Upper lobe of left lung (tissue), 6 donors: ENCODE results near the gene PRELID1. TPM values are rescaled to one million over a fixed set of nuclear protein-coding genes. Genes with fewer than 3 reads are reported as not detected.
A peak's percentile ranks its signal among the peaks of the same experiment; 100 is the strongest.

Experiments
- ATAC-seq, 2 donors: fragments of 200-7000 bp; cut with Tn5 transposase; one replicate each; pipeline ENCODE4 v1.9.1; 2022; ENCODE audit warnings: mild to moderate bottlenecking in 2 of 2, moderate library complexity in 2 of 2; ENCODE audit not compliant: low FRiP score in 2 of 2
- DNase-seq, 2 donors: peaks; one replicate each; pipeline ENCODE4 v3.0.0-alpha.2; 2019 to 2020
- H3K27ac ChIP-seq, 4 donors: fragments of 200-600 bp; sonication (generic); one replicate each; pipeline ENCODE4 v1.5.1; 2016 to 2019
- H3K27me3 ChIP-seq, 4 donors: fragments of 200-600 bp; sonication (generic); one replicate each; pipeline ENCODE4 v1.5.1; 2017 to 2019
- H3K36me3 ChIP-seq, 4 donors: fragments of 200-600 bp; sonication (generic); one replicate each; pipeline ENCODE4 v1.5.1; 2016 to 2019
- H3K4me1 ChIP-seq, 4 donors: fragments of 200-600 bp; sonication (generic); one replicate each; pipeline ENCODE4 v1.5.1; 2018 to 2019
- H3K4me3 ChIP-seq, 4 donors: fragments of 200-600 bp; sonication (generic); one replicate each; pipeline ENCODE4 v1.5.1; 2017 to 2019; ENCODE audit warnings: mild to moderate bottlenecking in 2 of 4, moderate library complexity in 1 of 4
- H3K9me3 ChIP-seq, 4 donors: fragments of 200-600 bp; sonication (generic); one replicate each; pipeline ENCODE4 v1.5.1; 2018 to 2019
- CTCF ChIP-seq, 6 experiments: fragments of 450-650 bp in 4 of 6; fragments of 200-600 bp in 2 of 6; sonication (generic) in 2 of 6; IDR thresholded peaks; one replicate each; pipeline ENCODE4 v1.5.1; 2016 to 2019; ENCODE audit warnings: antibody characterized with exemption in 6 of 6
- EP300 ChIP-seq, 4 donors: sonication (generic); formaldehyde crosslinking; IDR thresholded peaks; one replicate each; pipeline ENCODE4 v1.5.1; 2017; ENCODE audit warnings: antibody characterized with exemption in 4 of 4, control low read depth in 2 of 4
- POLR2A ChIP-seq, 4 donors: fragments of 450-650 bp; IDR thresholded peaks; one replicate each; pipeline ENCODE4 v1.5.1; 2016 to 2017; ENCODE audit warnings: antibody characterized with exemption in 4 of 4, mild to moderate bottlenecking in 2 of 4
- POLR2AphosphoS5 ChIP-seq, 2 donors: sonication (generic); formaldehyde crosslinking; IDR thresholded peaks; one replicate each; pipeline ENCODE4 v1.5.1; 2017; ENCODE audit warnings: antibody characterized with exemption in 2 of 2
- WGBS, 2 donors: methylation state at CpG; one replicate each; pipeline ENCODE4 v1.1.5; 2017 to 2018; 5-methylcytosine and 5-hydroxymethylcytosine counted together
- total RNA-seq, 6 donors: library from RNA; depleted of rRNA in 4 of 6; stranded (reverse); fragments of >200 nt in 4 of 6; gene quantifications; one replicate each; pipeline versions ENCODE4 v1.1.0 to v1.2.1, GENCODE V29; 2016 to 2021
- donor health status: DM: no; HTN: no; CAD: no; lungs with moderate emphysema.
- donor health status: DM: no; HTN: yes; CAD: no; lungs with severe emphysema.

The PRELID1 gene
- total RNA-seq, 6 donors from 2014 or later = 45.1 to 132 (median 86.8) TPM

GRCh38 chr5:177300951-177301350 lies 2.6 kb upstream of the PRELID1 start:
- H3K27me3 ChIP-seq = no peaks in the 10 kb centered on the region
- no peak overlapping the region for H3K4me3 ChIP-seq
- DNase-seq (no peak), ATAC-seq (no peak)
- peak overlapping the region; percentile 76 to 92 (median 90) for H3K27ac ChIP-seq
- no peaks in the 10 kb centered on the region for H3K9me3 ChIP-seq
- WGBS, 2 donors = 74 to 86% methylated on average over 2 of the region's 2 CpGs
- peaks cover 59 to 80% (median 72%) of the 10 kb centered on the region in 4 donors for H3K4me1 ChIP-seq
- TF ChIP-seq EP300 (IDR thresholded peaks at IDR 0.05) (no peak), CTCF (IDR thresholded peaks at IDR 0.05) (no peak), POLR2A (IDR thresholded peaks at IDR 0.05) (no peak), POLR2AphosphoS5 (IDR thresholded peaks at IDR 0.05) (no peak)
- peaks cover 0 to 32% (median 5%) of the 10 kb centered on the region in 4 donors for H3K36me3 ChIP-seq

GRCh38 chr5:177301503-177302165 lies 2.0 kb upstream of the PRELID1 start:
- no peak for TF ChIP-seq CTCF (IDR thresholded peaks at IDR 0.05)
- TF ChIP-seq POLR2AphosphoS5 (IDR thresholded peaks at IDR 0.05) = peak in 1 of 2 donors; percentile 35
- Histone ChIP-seq H3K36me3 (peaks cover 0 to 39% (median 11%) of the 10 kb centered on the region in 4 donors), H3K9me3 (no peaks in the 10 kb centered on the region), H3K4me1 (peaks cover 55 to 78% (median 68%) of the 10 kb centered on the region in 4 donors), H3K27me3 (no peaks in the 10 kb centered on the region), H3K27ac (peak overlapping the region; percentile 76 to 92 (median 90)), H3K4me3 (peak overlapping the region in 1 of 4 donors; percentile 96)
- ATAC-seq = peak in 1 of 2 donors; percentile 38
- WGBS, 2 donors = 53 to 58% methylated on average over 7 of the region's 7 CpGs
- DNase-seq = peak in 1 of 2 donors; percentile 85

- Histone ChIP-seq H3K36me3 (peaks cover 0 to 46% (median 19%) of the 10 kb centered on the region in 4 donors), H3K4me1 (peaks cover 53 to 79% (median 70%) of the 10 kb centered on the region in 4 donors), H3K27me3 (no peaks in the 10 kb centered on the region), H3K27ac (peak overlapping the region; percentile 89 to 92 (median 92)), H3K9me3 (no peaks in the 10 kb centered on the region), H3K4me3 (peak overlapping the region; percentile 93 to 99 (median 96))
- 44 to 78% methylated on average over 10 to 20 of the region's 24 CpGs for WGBS, 2 donors
- TF ChIP-seq EP300 (IDR thresholded peaks at IDR 0.05) (no peak), POLR2AphosphoS5 (IDR thresholded peaks at IDR 0.05) (no peak), CTCF (IDR thresholded peaks at IDR 0.05) (no peak), POLR2A (IDR thresholded peaks at IDR 0.05) (no peak)
- DNase-seq (no peak), ATAC-seq (no peak)
Observed at GRCh38 chr5:177302354-177303110, 1.1 kb upstream of the PRELID1 start.

GRCh38 chr5:177303925-177304391 lies 359 bp downstream of the PRELID1 start:
- peaks cover 0 to 47% (median 19%) of the 10 kb centered on the region in 4 donors for H3K36me3 ChIP-seq
- peaks cover 54 to 84% (median 74%) of the 10 kb centered on the region in 4 donors for H3K4me1 ChIP-seq
- H3K4me3 ChIP-seq = peak overlapping the region; percentile 93 to 99 (median 96)
- peak overlapping the region; percentile 89 to 92 (median 92) for H3K27ac ChIP-seq
- 6 to 7% methylated on average over 7 to 8 of the region's 25 CpGs for WGBS, 2 donors
- no peaks in the 10 kb centered on the region for H3K9me3 ChIP-seq
- DNase-seq (peak in 1 of 2 donors; percentile 22), ATAC-seq (no peak)
- no peak for TF ChIP-seq POLR2A (IDR thresholded peaks at IDR 0.05)
- TF ChIP-seq POLR2AphosphoS5 (IDR thresholded peaks at IDR 0.05) = no peak
- TF ChIP-seq EP300 (IDR thresholded peaks at IDR 0.05) = no peak
- no peak for TF ChIP-seq CTCF (IDR thresholded peaks at IDR 0.05)
- no peaks in the 10 kb centered on the region for H3K27me3 ChIP-seq
